ENCODE data around the gene MYD88.
A peak's percentile ranks its signal among the peaks of the same experiment; 100 is the strongest.

GRCh38 chr3:38131621-38132369, 6.7 kb upstream of the MYD88 start:
- TF ChIP-seq CTCF (IDR thresholded peaks at IDR 0.05; ENCODE audit: insufficient read depth, low read length, poor library complexity, severe bottlenecking) (peak; percentile 58), EZH2phosphoT487 (conservative IDR thresholded peaks at IDR 0.05; ENCODE audit: low read length) (no peak)
